IMR-90 (cell line): ENCODE measurements around the gene MRPL49. TPM values are rescaled to one million over a fixed set of nuclear protein-coding genes. Genes with fewer than 3 reads are reported as not detected.

Experiments
- ATAC-seq: fragments of 200-7000 bp; cut with Tn5 transposase; 2 replicates; pipeline ENCODE4 v1.9.1; 2020; ENCODE audit warnings: low read depth, mild to moderate bottlenecking, moderate library complexity
- BruUV-seq: library from RNA; stranded (reverse); fragments of 400-500 nt; replicated peaks from 2 replicates; lab custom pipeline; 2021; lab: Mats Ljungman, UMichigan
- CTCF ChIA-PET: fragments of 300-600 bp; formaldehyde crosslinking; extraction: SDS; loops from one replicate; lab custom pipeline; 2021; ENCODE audit warnings: antibody characterized with exemption; lab: Yijun Ruan, JAX
- POLR2A ChIA-PET: fragments of 300-600 bp; sonication (Branson Sonifier 250); formaldehyde crosslinking; loops from one replicate; lab custom pipeline; 2022; ENCODE audit warnings: antibody characterized with exemption; ENCODE audit not compliant: unreplicated experiment; lab: Charles Lee
- DNase-seq: peaks from one replicate; pipeline ENCODE4 v3.0.0; 2013
- H2AFZ ChIP-seq: replicated peaks from 2 replicates; pipeline ENCODE3; 2013; ENCODE audit warnings: low read length, mild to moderate bottlenecking; ENCODE audit not compliant: poor library complexity
- H2AK5ac ChIP-seq: 2 replicates; pipeline ENCODE4 v1.6.1; 2013; ENCODE audit warnings: low read depth, low read length, inconsistent platforms
- H2AK9ac ChIP-seq: replicated peaks from 2 replicates; pipeline ENCODE3; 2013; ENCODE audit warnings: mild to moderate bottlenecking, low read depth, low read length, moderate library complexity; ENCODE audit not compliant: poor library complexity
- H2BK120ac ChIP-seq: 2 replicates; pipeline ENCODE4 v1.6.1; 2013; ENCODE audit warnings: low read depth, low read length, inconsistent platforms
- H2BK15ac ChIP-seq: 3 replicates; pipeline ENCODE4 v1.6.1; 2013; ENCODE audit warnings: low read depth, low read length, inconsistent platforms
- H2BK20ac ChIP-seq: 2 replicates; pipeline ENCODE4 v1.6.1; 2013; ENCODE audit warnings: low read depth, mild to moderate bottlenecking, inconsistent platforms, low read length, moderate library complexity
- H2BK5ac ChIP-seq: 2 replicates; pipeline ENCODE4 v1.6.1; 2013; ENCODE audit warnings: mild to moderate bottlenecking, low read depth, low read length, inconsistent platforms; ENCODE audit not compliant: poor library complexity, severe bottlenecking
- H3K14ac ChIP-seq: replicated peaks from 2 replicates; pipeline ENCODE4 v1.6.1; 2013; ENCODE audit warnings: low read depth, low read length, inconsistent platforms
- H3K18ac ChIP-seq: 2 replicates; pipeline ENCODE4 v1.6.1; 2013; ENCODE audit warnings: low read depth, low read length, control low read depth
- H3K23ac ChIP-seq: 2 replicates; pipeline ENCODE4 v1.6.1; 2013; ENCODE audit warnings: low read depth, low read length, inconsistent platforms
- H3K27ac ChIP-seq: 2 replicates; pipeline ENCODE4 v1.5.1; 2013; ENCODE audit warnings: mild to moderate bottlenecking, control low read depth, low read length; ENCODE audit not compliant: insufficient read depth
- H3K27me3 ChIP-seq: 2 replicates; pipeline ENCODE4 v1.6.1; 2013; ENCODE audit warnings: low read length; ENCODE audit not compliant: control insufficient read depth, insufficient read depth
- H3K36me3 ChIP-seq: 2 replicates; pipeline ENCODE4 v1.6.1; 2013; ENCODE audit warnings: low read length, mixed read lengths; ENCODE audit not compliant: control insufficient read depth, insufficient read depth
- H3K4ac ChIP-seq: 2 replicates; pipeline ENCODE4 v1.6.1; 2013; ENCODE audit warnings: low read depth, low read length, inconsistent platforms
- H3K4me1 ChIP-seq: 2 replicates; pipeline ENCODE4 v1.6.1; 2013; ENCODE audit warnings: low read length, mixed read lengths; ENCODE audit not compliant: control insufficient read depth, insufficient read depth
- H3K4me2 ChIP-seq: 2 replicates; pipeline ENCODE4 v1.6.1; 2013; ENCODE audit warnings: low read depth, mild to moderate bottlenecking, control low read depth, low read length, moderate library complexity
- H3K4me3 ChIP-seq: 2 replicates; pipeline ENCODE4 v1.5.1; 2013; ENCODE audit warnings: low read depth, mild to moderate bottlenecking, control low read depth, low read length, moderate library complexity; ENCODE audit not compliant: insufficient read depth
- H3K56ac ChIP-seq: 2 replicates; pipeline ENCODE4 v1.6.1; 2013; ENCODE audit warnings: low read length, inconsistent platforms; ENCODE audit not compliant: insufficient read depth; ENCODE audit errors: extremely low read depth
- H3K79me1 ChIP-seq, 2 experiments: 2 replicates each; pipeline ENCODE4 v1.6.1; 2013; ENCODE audit warnings: low read length in 2 of 2, inconsistent platforms in 1 of 2, low read depth in 1 of 2
- H3K9ac ChIP-seq: 2 replicates; pipeline ENCODE4 v1.6.1; 2013; ENCODE audit warnings: low read depth, low read length, control low read depth
- H3K9me1 ChIP-seq: 2 replicates; pipeline ENCODE4 v1.6.1; 2013; ENCODE audit warnings: low read length, inconsistent platforms; ENCODE audit not compliant: insufficient read depth
- H3K9me3 ChIP-seq: 2 replicates; pipeline ENCODE4 v1.6.1; 2013; ENCODE audit warnings: low read length; ENCODE audit not compliant: control insufficient read depth, insufficient read depth
- H4K20me1 ChIP-seq: 2 replicates; pipeline ENCODE4 v1.6.1; 2013; ENCODE audit warnings: low read length, inconsistent platforms; ENCODE audit not compliant: insufficient read depth
- H4K5ac ChIP-seq: 2 replicates; pipeline ENCODE4 v1.6.1; 2013; ENCODE audit warnings: mild to moderate bottlenecking, low read depth, low read length, control low read depth
- H4K8ac ChIP-seq, 2 experiments: 2 replicates each; pipeline ENCODE4 v1.6.1; 2013; ENCODE audit warnings: low read depth in 2 of 2, low read length in 2 of 2, control low read depth in 1 of 2, inconsistent platforms in 1 of 2
- H4K91ac ChIP-seq: 2 replicates; pipeline ENCODE4 v1.6.1; 2013; ENCODE audit warnings: low read depth, low read length, inconsistent platforms; ENCODE audit not compliant: insufficient read depth
- BHLHE40 ChIP-seq: fragments of 150-350 bp; IDR thresholded peaks from 2 replicates; pipeline ENCODE4 v1.6.1; 2016; ENCODE audit warnings: mild to moderate bottlenecking, low read depth, low read length
- CEBPB ChIP-seq: IDR thresholded peaks from 2 replicates; pipeline ENCODE4 v1.6.1; 2012; ENCODE audit warnings: low read depth, low read length, improper control_type of control experiment
- MAZ ChIP-seq: IDR thresholded peaks from 2 replicates; pipeline ENCODE4 v1.6.1; 2012; ENCODE audit warnings: low read depth, mild to moderate bottlenecking, low read length, improper control_type of control experiment, moderate library complexity, borderline replicate concordance
- MXI1 ChIP-seq: IDR thresholded peaks from 2 replicates; pipeline ENCODE4 v1.6.1; 2012; ENCODE audit warnings: low read depth, mild to moderate bottlenecking, low read length, moderate library complexity, borderline replicate concordance
- POLR2A ChIP-seq: IDR thresholded peaks from 2 replicates; pipeline ENCODE4 v1.6.1; 2012; ENCODE audit warnings: mild to moderate bottlenecking, low read depth, low read length
- RFX5 ChIP-seq: IDR thresholded peaks from 2 replicates; pipeline ENCODE4 v1.8.0; 2012; ENCODE audit warnings: low read depth, mild to moderate bottlenecking, low read length, moderate library complexity
- SMC3 ChIP-seq: fragments of 150-350 bp; IDR thresholded peaks from 2 replicates; pipeline ENCODE4 v1.6.1; 2016; ENCODE audit warnings: low read depth, mild to moderate bottlenecking, antibody characterized with exemption, low read length, moderate library complexity
- WGBS, 2 experiments: methylation state at CpG; one replicate each; pipeline versions ENCODE4 v1.1.5 to v1.1.7; 2013; ENCODE audit warnings: missing lambda C conversion rate in 2 of 2; ENCODE audit not compliant: insufficient read length in 1 of 2; ENCODE audit errors: extremely low coverage in 2 of 2; 5-methylcytosine and 5-hydroxymethylcytosine counted together
- dilution Hi-C: fragments of 300-500 bp; cut with HindIII; formaldehyde crosslinking; loops from one replicate; pipeline ENCODE4 v1.14.3; 2018; ENCODE audit warnings: low sequenced_read_pairs; ENCODE audit not compliant: unreplicated experiment
- in situ Hi-C: fragments of 300-500 bp; cut with MboI; formaldehyde crosslinking; loops from 3 replicates; pipeline ENCODE4 v1.14.3; 2019; ENCODE audit warnings: low sequenced_read_pairs, inconsistent platforms, mixed read lengths
- intact Hi-C: fragments of 100-400 bp; cut with micrococcal nuclease; formaldehyde crosslinking; loops from 2 replicates; pipeline ENCODE4 v1.10.0; 2022
- polyA plus RNA-seq, 3 experiments: library from polyadenylated mRNA; depleted of rRNA; stranded (reverse); fragments of >200 nt; gene quantifications; 2 replicates each; pipeline ENCODE4 v1.2.3, GENCODE V29; 2012; ENCODE audit warnings: low replicate concordance in 1 of 3
- total RNA-seq: library from RNA; depleted of rRNA; stranded (reverse); fragments of >200 nt; gene quantifications from 2 replicates; pipeline ENCODE4 v1.2.3, GENCODE V29; 2012
- TF ChIP-seq, protein P1 (sequence below): fragments of 150-350 bp; IDR thresholded peaks from 2 replicates; pipeline ENCODE4 v1.6.1; 2017; ENCODE audit warnings: mild to moderate bottlenecking, antibody characterized with exemption, low read length, low read depth
- TF ChIP-seq, protein P2 (sequence below): fragments of 150-350 bp; IDR thresholded peaks from 2 replicates; pipeline ENCODE4 v1.6.1; 2016; ENCODE audit warnings: low read depth, mild to moderate bottlenecking, low read length, moderate library complexity, borderline replicate concordance
- TF ChIP-seq, protein P3 (sequence below): conservative IDR thresholded peaks from 2 replicates; pipeline ENCODE4 v1.5.1; 2012; ENCODE audit warnings: mild to moderate bottlenecking, low read depth, low read length, improper control_type of control experiment

Gene MRPL49
- total and polyA plus RNA-seq, 2 of the 4 experiments (the other 2 are of a cell fraction): 55.2 to 56.8 TPM

DNA sequence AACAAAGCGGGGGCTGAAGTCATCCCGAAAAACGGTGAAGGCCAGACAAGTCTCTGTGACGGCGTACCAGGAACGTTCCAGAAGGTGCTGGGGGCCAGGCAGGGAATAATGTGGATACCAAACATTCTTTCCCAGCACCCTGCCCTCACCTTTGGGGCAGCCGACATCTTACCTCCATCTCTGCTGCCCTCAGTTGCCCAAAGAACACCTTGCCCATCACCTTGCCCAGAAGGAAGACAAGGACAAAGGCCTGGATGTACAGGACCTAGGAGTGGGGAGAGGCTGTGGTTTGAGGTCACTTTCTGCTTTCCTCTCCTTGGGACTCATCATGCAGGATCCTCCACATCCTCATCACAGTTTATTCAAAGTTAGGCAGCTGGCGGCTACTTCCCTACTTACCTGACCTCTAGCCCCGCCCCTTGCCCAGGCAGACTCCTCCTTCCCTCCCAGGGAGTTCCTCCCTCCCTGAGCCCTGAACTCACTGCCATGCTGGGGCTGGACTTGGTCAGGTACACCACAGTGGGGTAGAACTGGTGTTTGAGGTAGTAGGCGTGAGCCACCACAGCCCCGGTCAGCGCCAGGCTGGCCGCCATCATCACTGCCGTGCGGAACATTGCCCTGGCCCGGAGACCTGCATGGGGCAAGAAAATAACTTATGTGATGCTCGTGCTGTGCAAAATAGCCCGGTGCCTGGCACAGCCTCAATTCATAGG lies 11.0 kb downstream of the MRPL49 start:
- no peaks in the 10 kb centered on the region for H3K9me3 ChIP-seq
- no CpG with 5 or more reads among the region's 18 CpGs for WGBS, 2 experiments
- dilution Hi-C loops: no loop called here
- H3K36me3 ChIP-seq: peaks cover 45% of the 10 kb centered on the region
- H3K4ac ChIP-seq: peak overlapping the region; percentile 55
- H2BK120ac ChIP-seq: no peak overlapping the region
- H3K9ac ChIP-seq: peak overlapping the region; percentile 99
- TF ChIP-seq MXI1 (no peak), RFX5 (no peak), POLR2A (no peak), CEBPB (no peak), BHLHE40 (no peak), SMC3 (no peak), MAZ (no peak)
- TF ChIP-seq, protein P1, sequence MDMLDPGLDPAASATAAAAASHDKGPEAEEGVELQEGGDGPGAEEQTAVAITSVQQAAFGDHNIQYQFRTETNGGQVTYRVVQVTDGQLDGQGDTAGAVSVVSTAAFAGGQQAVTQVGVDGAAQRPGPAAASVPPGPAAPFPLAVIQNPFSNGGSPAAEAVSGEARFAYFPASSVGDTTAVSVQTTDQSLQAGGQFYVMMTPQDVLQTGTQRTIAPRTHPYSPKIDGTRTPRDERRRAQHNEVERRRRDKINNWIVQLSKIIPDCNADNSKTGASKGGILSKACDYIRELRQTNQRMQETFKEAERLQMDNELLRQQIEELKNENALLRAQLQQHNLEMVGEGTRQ: no peak
- TF ChIP-seq, protein P2, sequence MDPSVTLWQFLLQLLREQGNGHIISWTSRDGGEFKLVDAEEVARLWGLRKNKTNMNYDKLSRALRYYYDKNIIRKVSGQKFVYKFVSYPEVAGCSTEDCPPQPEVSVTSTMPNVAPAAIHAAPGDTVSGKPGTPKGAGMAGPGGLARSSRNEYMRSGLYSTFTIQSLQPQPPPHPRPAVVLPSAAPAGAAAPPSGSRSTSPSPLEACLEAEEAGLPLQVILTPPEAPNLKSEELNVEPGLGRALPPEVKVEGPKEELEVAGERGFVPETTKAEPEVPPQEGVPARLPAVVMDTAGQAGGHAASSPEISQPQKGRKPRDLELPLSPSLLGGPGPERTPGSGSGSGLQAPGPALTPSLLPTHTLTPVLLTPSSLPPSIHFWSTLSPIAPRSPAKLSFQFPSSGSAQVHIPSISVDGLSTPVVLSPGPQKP: no peak
- TF ChIP-seq, protein P3, sequence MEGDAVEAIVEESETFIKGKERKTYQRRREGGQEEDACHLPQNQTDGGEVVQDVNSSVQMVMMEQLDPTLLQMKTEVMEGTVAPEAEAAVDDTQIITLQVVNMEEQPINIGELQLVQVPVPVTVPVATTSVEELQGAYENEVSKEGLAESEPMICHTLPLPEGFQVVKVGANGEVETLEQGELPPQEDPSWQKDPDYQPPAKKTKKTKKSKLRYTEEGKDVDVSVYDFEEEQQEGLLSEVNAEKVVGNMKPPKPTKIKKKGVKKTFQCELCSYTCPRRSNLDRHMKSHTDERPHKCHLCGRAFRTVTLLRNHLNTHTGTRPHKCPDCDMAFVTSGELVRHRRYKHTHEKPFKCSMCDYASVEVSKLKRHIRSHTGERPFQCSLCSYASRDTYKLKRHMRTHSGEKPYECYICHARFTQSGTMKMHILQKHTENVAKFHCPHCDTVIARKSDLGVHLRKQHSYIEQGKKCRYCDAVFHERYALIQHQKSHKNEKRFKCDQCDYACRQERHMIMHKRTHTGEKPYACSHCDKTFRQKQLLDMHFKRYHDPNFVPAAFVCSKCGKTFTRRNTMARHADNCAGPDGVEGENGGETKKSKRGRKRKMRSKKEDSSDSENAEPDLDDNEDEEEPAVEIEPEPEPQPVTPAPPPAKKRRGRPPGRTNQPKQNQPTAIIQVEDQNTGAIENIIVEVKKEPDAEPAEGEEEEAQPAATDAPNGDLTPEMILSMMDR: no peak
- peak overlapping the region; percentile 12 to 43; a peak in 2 of 4 replicates for H4K8ac ChIP-seq
- H3K9me1 ChIP-seq: peaks cover 21% of the 10 kb centered on the region
- peaks cover 6% of the 10 kb centered on the region; the same call in 1 of the 2 replicates for H3K4me1 ChIP-seq
- no peaks in the 10 kb centered on the region for H3K27me3 ChIP-seq
- DNase-seq (no peak), ATAC-seq (no peak)
- H2AK5ac ChIP-seq: peak overlapping the region; percentile 90; the same call in 1 of the 2 replicates
- H3K56ac ChIP-seq: no peak overlapping the region
- peak overlapping the region; percentile 63 for H3K4me3 ChIP-seq
- peaks cover 28% of the 10 kb centered on the region for H4K20me1 ChIP-seq
- in situ Hi-C loops: no loop called here
- no peak overlapping the region for H2BK15ac ChIP-seq
- ChIA-PET CTCF (interaction anchor here (0.5 kb wide), 1 partner anchor 55 kb away, joined by 3 read pairs; no protein-coding TSS in a partner anchor), POLR2A (no interaction called here)
- H2AFZ ChIP-seq: peak overlapping the region; percentile 26
- H3K14ac ChIP-seq: 0 out of 2 replicates have a peak overlapping the region, but pooled peaks have one; percentile 30
- intact Hi-C loops: no loop called here
- H3K27ac ChIP-seq: peak overlapping the region; percentile 99
- no TSS peak for BruUV-seq
- 0 out of 2 replicates have a peak overlapping the region, but pooled peaks have one; percentile 8 for H4K5ac ChIP-seq
- H3K18ac ChIP-seq: no peak overlapping the region
- no peak overlapping the region for H4K91ac ChIP-seq
- peak overlapping the region; percentile 98 for H2AK9ac ChIP-seq
- peak overlapping the region; percentile 93 for H3K4me2 ChIP-seq
- no peak overlapping the region for H2BK5ac ChIP-seq
- peak overlapping the region; percentile 50; the same call in 1 of the 2 replicates for H3K23ac ChIP-seq
- peaks cover 21 to 43% of the 10 kb centered on the region in 2 experiments for H3K79me1 ChIP-seq
- H2BK20ac ChIP-seq: no peak overlapping the region
